T-helper 1 cell treated with Interleukin-12 subunit alpha and Interleukin-12 subunit beta and Interleukin-4 antibody, amounts not matched to agents 30 ng/mL and 1 ng/mL, for 36 hours (primary cell): ENCODE measurements around the gene PARP8. TPM values are rescaled to one million over a fixed set of nuclear protein-coding genes. Genes with fewer than 3 reads are reported as not detected.
"Not testable (repeated sequence)": the region's sequence is repeated elsewhere in the genome, so short reads cannot be mapped to it uniquely, and the experiment has no call there.

Experiments
- intact Hi-C: fragments of 100-400 bp; cut with micrococcal nuclease; formaldehyde crosslinking; loops from one replicate; pipeline ENCODE4 v1.15.1; 2024
- total RNA-seq: library from RNA; stranded (reverse); gene quantifications from 2 replicates; pipeline ENCODE4 v1.2.3, GENCODE V29; 2022

Gene PARP8
- 91.4 and 91.7 TPM in 2 replicates for total RNA-seq

- intact Hi-C loops: loop anchor here (2.0 kb wide), 1 partner anchor 32 kb away; no protein-coding TSS in a partner anchor
Measured at GRCh38 chr5:50666261-50667022, at the start of gene PARP8. PARP8 (plus strand) TSS chr5:50666637; CDS start chr5:50667096, 459 bp downstream.

GRCh38 chr5:50623666-50624065 is 42.8 kb upstream of the PARP8 start:
- intact Hi-C loops: no loop called here

- intact Hi-C loops: loop anchor here (2.0 kb wide), 4 partner anchors 32 to 116 kb away; partner anchors contain the start of gene PARP8
Measured at GRCh38 chr5:50634866-50635265, 31.6 kb upstream of the PARP8 start.

- intact Hi-C loops: not testable (repeated sequence)
Measured at GRCh38 chr5:50637576-50637975, 28.9 kb upstream of the PARP8 start.

GRCh38 chr5:50646591-50646990 is 19.8 kb upstream of the PARP8 start:
- intact Hi-C loops: loop anchor here (2.0 kb wide), 1 partner anchor 18 kb away; no protein-coding TSS in a partner anchor

- intact Hi-C loops: loop anchor here (2.0 kb wide), 1 partner anchor 17 kb away; no protein-coding TSS in a partner anchor
Measured at GRCh38 chr5:50647726-50648125, 18.7 kb upstream of the PARP8 start.

- intact Hi-C loops: no loop called here
Measured at GRCh38 chr5:50653946-50654345, 12.5 kb upstream of the PARP8 start.

GRCh38 chr5:50655067-50655809 is 11.2 kb upstream of the PARP8 start:
- intact Hi-C loops: no loop called here

- intact Hi-C loops: no loop called here
Measured at GRCh38 chr5:50655810-50656205, 10.6 kb upstream of the PARP8 start.

GRCh38 chr5:50657044-50657443 is 9.4 kb upstream of the PARP8 start:
- intact Hi-C loops: no loop called here

- intact Hi-C loops: no loop called here
Measured at GRCh38 chr5:50658246-50658645, 8.2 kb upstream of the PARP8 start.

- intact Hi-C loops: loop anchor here (2.0 kb wide), 1 partner anchor 17 kb away; no protein-coding TSS in a partner anchor
Measured at GRCh38 chr5:50663636-50664035, 2.8 kb upstream of the PARP8 start.

- intact Hi-C loops: loop anchor here (2.0 kb wide), 1 partner anchor 18 kb away; no protein-coding TSS in a partner anchor
Measured at GRCh38 chr5:50665091-50665490, 1.3 kb upstream of the PARP8 start.

- intact Hi-C loops: loop anchor here (2.0 kb wide), 2 partner anchors 19 to 31 kb away; no protein-coding TSS in a partner anchor
Measured at GRCh38 chr5:50665761-50666202, 655 bp upstream of the PARP8 start.

- intact Hi-C loops: loop anchor here (2.0 kb wide), 1 partner anchor 32 kb away; no protein-coding TSS in a partner anchor
Measured at GRCh38 chr5:50667023-50667652, 701 bp downstream of the PARP8 start.

GRCh38 chr5:50667653-50668595 is 1.5 kb downstream of the PARP8 start:
- intact Hi-C loops: loop anchor here (1.0 to 2.0 kb wide), 11 partner anchors 33 to 252 kb away; no protein-coding TSS in a partner anchor

- intact Hi-C loops: loop anchor here (1.0 to 2.0 kb wide), 10 partner anchors 43 to 252 kb away; no protein-coding TSS in a partner anchor
Measured at GRCh38 chr5:50668636-50669035, 2.2 kb downstream of the PARP8 start.

- intact Hi-C loops: no loop called here
Measured at GRCh38 chr5:50672663-50673062, 6.2 kb downstream of the PARP8 start.

GRCh38 chr5:50673444-50673843 is 7.0 kb downstream of the PARP8 start:
- intact Hi-C loops: not testable (repeated sequence)

- intact Hi-C loops: no loop called here
Measured at GRCh38 chr5:50675385-50675784, 8.9 kb downstream of the PARP8 start.
